H9 (cell line): ENCODE data around the gene LRRC23. TPM values are rescaled to one million over a fixed set of nuclear protein-coding genes. Genes with fewer than 3 reads are reported as not detected.

Experiments used
- DNase-seq: peaks from one replicate; pipeline ENCODE4 v3.0.0-alpha.2; 2017
- H2AFZ ChIP-seq: one replicate; pipeline ENCODE4 v1.6.1; 2013; ENCODE audit warnings: mild to moderate bottlenecking, low read length, control low read depth, moderate library complexity
- H2AK5ac ChIP-seq: 2 replicates; pipeline ENCODE4 v1.6.1; 2013; ENCODE audit warnings: low read length, control low read depth, mixed read lengths; ENCODE audit not compliant: insufficient read length
- H2BK120ac ChIP-seq: one replicate; pipeline ENCODE4 v1.6.1; 2013; ENCODE audit warnings: low read depth, mild to moderate bottlenecking, low read length, control low read depth, inconsistent platforms; ENCODE audit not compliant: poor library complexity, severe bottlenecking
- H2BK12ac ChIP-seq: 2 replicates; pipeline ENCODE4 v1.6.1; 2013; ENCODE audit warnings: low read length, control low read depth, mixed read lengths, low read depth; ENCODE audit not compliant: insufficient read length
- H2BK15ac ChIP-seq: 2 replicates; pipeline ENCODE4 v1.6.1; 2013; ENCODE audit warnings: low read depth, low read length, control low read depth
- H2BK20ac ChIP-seq: one replicate; pipeline ENCODE4 v1.6.1; 2013; ENCODE audit warnings: low read depth, mild to moderate bottlenecking, low read length, control low read depth, inconsistent platforms; ENCODE audit not compliant: poor library complexity, severe bottlenecking
- H2BK5ac ChIP-seq: 2 replicates; pipeline ENCODE4 v1.6.1; 2013; ENCODE audit warnings: low read length, control low read depth, mixed read lengths; ENCODE audit not compliant: insufficient read length
- H3K14ac ChIP-seq: 2 replicates; pipeline ENCODE4 v1.6.1; 2013; ENCODE audit warnings: low read length, control low read depth; ENCODE audit not compliant: insufficient read depth
- H3K18ac ChIP-seq: 2 replicates; pipeline ENCODE4 v1.6.1; 2013; ENCODE audit warnings: low read depth, mild to moderate bottlenecking, mixed read lengths, low read length, control low read depth; ENCODE audit not compliant: insufficient read length
- H3K23ac ChIP-seq: 2 replicates; pipeline ENCODE4 v1.6.1; 2013; ENCODE audit warnings: low read length, control low read depth, mixed read lengths, low read depth; ENCODE audit not compliant: insufficient read length
- H3K23me2 ChIP-seq: 2 replicates; pipeline ENCODE4 v1.6.1; 2013; ENCODE audit warnings: low read depth, mild to moderate bottlenecking, mixed read lengths, low read length, control low read depth; ENCODE audit not compliant: insufficient read length, poor library complexity, severe bottlenecking
- H3K27ac ChIP-seq: 2 replicates; pipeline ENCODE4 v1.5.1; 2013; ENCODE audit warnings: low read length, control low read depth, mixed read lengths, low read depth; ENCODE audit not compliant: insufficient read length
- H3K27me3 ChIP-seq: 2 replicates; pipeline ENCODE4 v1.6.1; 2013; ENCODE audit warnings: low read length, control low read depth, inconsistent platforms; ENCODE audit not compliant: insufficient read depth
- H3K4ac ChIP-seq: 2 replicates; pipeline ENCODE4 v1.6.1; 2013; ENCODE audit warnings: low read depth, mild to moderate bottlenecking, control low read depth, inconsistent platforms, low read length, moderate library complexity
- H3K4me1 ChIP-seq: 2 replicates; pipeline ENCODE4 v1.6.1; 2013; ENCODE audit warnings: low read length, control low read depth, inconsistent platforms; ENCODE audit not compliant: insufficient read depth
- H3K4me2 ChIP-seq: 2 replicates; pipeline ENCODE4 v1.6.1; 2013; ENCODE audit warnings: low read length, control low read depth, mixed read lengths; ENCODE audit not compliant: insufficient read length, insufficient read depth
- H3K56ac ChIP-seq: 2 replicates; pipeline ENCODE4 v1.6.1; 2013; ENCODE audit warnings: low read depth, mild to moderate bottlenecking, mixed read lengths, low read length, control low read depth; ENCODE audit not compliant: insufficient read length
- H3K79me1 ChIP-seq: 2 replicates; pipeline ENCODE4 v1.6.1; 2013; ENCODE audit warnings: low read depth, mild to moderate bottlenecking, moderate library complexity, low read length, control low read depth, inconsistent platforms; ENCODE audit not compliant: insufficient read depth, poor library complexity, severe bottlenecking
- H3K79me2 ChIP-seq: 2 replicates; pipeline ENCODE4 v1.6.1; 2013; ENCODE audit warnings: low read length, control low read depth, inconsistent platforms; ENCODE audit not compliant: insufficient read depth
- H3K9ac ChIP-seq: 2 replicates; pipeline ENCODE4 v1.6.1; 2013; ENCODE audit warnings: low read length, control low read depth, mixed read lengths; ENCODE audit not compliant: insufficient read length; ENCODE audit errors: extremely low read depth
- H3K9me3 ChIP-seq: one replicate; pipeline ENCODE4 v1.6.1; 2013; ENCODE audit warnings: low read depth, low read length, inconsistent platforms; ENCODE audit not compliant: control insufficient read depth
- H3T11ph ChIP-seq: one replicate; pipeline ENCODE4 v1.6.1; 2013; ENCODE audit warnings: mild to moderate bottlenecking, low read length, control low read depth, inconsistent platforms
- H4K20me1 ChIP-seq: one replicate; pipeline ENCODE4 v1.6.1; 2013; ENCODE audit not compliant: control insufficient read depth, insufficient read length, insufficient read depth
- H4K5ac ChIP-seq: 2 replicates; pipeline ENCODE4 v1.6.1; 2013; ENCODE audit warnings: low read depth, mild to moderate bottlenecking, mixed read lengths, low read length, control low read depth; ENCODE audit not compliant: insufficient read length
- H4K8ac ChIP-seq: replicated peaks from 2 replicates; pipeline ENCODE4 v1.6.1; 2013; ENCODE audit warnings: low read length, control low read depth, mixed read lengths, low read depth; ENCODE audit not compliant: insufficient read length
- H4K91ac ChIP-seq: 2 replicates; pipeline ENCODE4 v1.6.1; 2013; ENCODE audit warnings: low read depth, mild to moderate bottlenecking, moderate library complexity, mixed read lengths, low read length, control low read depth; ENCODE audit not compliant: insufficient read length
- H3K27ac Mint-ChIP-seq, 3 experiments: 2 replicates in 2 of 3; 3 replicates in 1 of 3; pipeline ENCODE4 v1.8.0; 2020 to 2021; ENCODE audit warnings: mixed read lengths in 3 of 3, mild to moderate bottlenecking in 1 of 3, moderate library complexity in 1 of 3
- H3K27me3 Mint-ChIP-seq: 2 replicates; pipeline ENCODE4 v1.8.0; 2021; ENCODE audit warnings: low read depth, mild to moderate bottlenecking, moderate library complexity, mixed read lengths
- H3K36me3 Mint-ChIP-seq, 3 experiments: 2 replicates in 2 of 3; 3 replicates in 1 of 3; pipeline ENCODE4 v1.8.0; 2020 to 2021; ENCODE audit warnings: low read depth in 3 of 3, mixed read lengths in 3 of 3; ENCODE audit not compliant: insufficient read depth in 1 of 3
- H3K4me1 Mint-ChIP-seq, 2 experiments: 2 replicates each; pipeline ENCODE4 v1.8.0; 2020; ENCODE audit warnings: mixed read lengths in 2 of 2
- H3K4me3 Mint-ChIP-seq, 2 experiments: 2 replicates in 1 of 2; 3 replicates in 1 of 2; pipeline ENCODE4 v1.8.0; 2020 to 2021; ENCODE audit warnings: mild to moderate bottlenecking in 2 of 2, mixed read lengths in 2 of 2, moderate library complexity in 1 of 2
- H3K9me3 Mint-ChIP-seq, 2 experiments: 2 replicates in 1 of 2; 3 replicates in 1 of 2; pipeline ENCODE4 v1.8.0; 2020; ENCODE audit warnings: mild to moderate bottlenecking in 2 of 2, mixed read lengths in 2 of 2, moderate library complexity in 1 of 2
- CTCF ChIP-seq: fragments of 200-600 bp; sonication (generic); conservative IDR thresholded peaks from 3 replicates; pipeline ENCODE4 v1.8.0; 2021; ENCODE audit warnings: antibody characterized with exemption, mild to moderate bottlenecking
- WGBS: extraction: QIAGEN DNeasy Blood & Tissue Kit; methylation state at CpG from one replicate; pipeline ENCODE4 v1.1.7; 2013; ENCODE audit warnings: missing lambda C conversion rate, low lambda C conversion rate, mixed read lengths; ENCODE audit not compliant: insufficient read length; ENCODE audit errors: extremely low coverage; 5-methylcytosine and 5-hydroxymethylcytosine counted together
- total RNA-seq: library from RNA; stranded (reverse); gene quantifications from 2 replicates; pipeline ENCODE4 v1.2.1, GENCODE V29; 2021

LRRC23 gene
- total RNA-seq, 1 experiment from 2014 or later, result 2.1 TPM

GRCh38 chr12:6927379-6928021 lies 22.9 kb downstream of the LRRC23 start, which contains the start of gene ATN1:
Gene ATN1, plus strand, starts transcription at chr12:6927959. Its CDS starts 6,043 bp downstream, at chr12:6934002.
- Histone ChIP-seq H3K23ac (no peak within 1 kb of the TSS), H3K79me2 (peaks cover 24% of the 10 kb centered on the region; the same call in 1 of the 2 replicates), H3K27me3 (no peaks in the 10 kb centered on the region), H4K8ac (no peak within 1 kb of the TSS), H2AFZ (no peak within 1 kb of the TSS), H2BK20ac (no peak within 1 kb of the TSS), H2BK15ac (no peak within 1 kb of the TSS), H2BK12ac (no peak within 1 kb of the TSS), H4K20me1 (no peaks in the 10 kb centered on the region), H3K4me1 (peaks cover 3% of the 10 kb centered on the region; the same call in 1 of the 2 replicates), H4K91ac (no peak within 1 kb of the TSS), H3K9me3 (no peaks in the 10 kb centered on the region), H4K5ac (no peak within 1 kb of the TSS), H3K4me2 (peak within 1 kb of the TSS; percentile 97), H3K79me1 (no peaks in the 10 kb centered on the region), H3K27ac (no peak within 1 kb of the TSS), H3T11ph (no peak within 1 kb of the TSS), H3K9ac (peak within 1 kb of the TSS; percentile 60), H2BK120ac (no peak within 1 kb of the TSS), H2AK5ac (no peak within 1 kb of the TSS), H3K18ac (peak within 1 kb of the TSS; percentile 85), H3K56ac (no peak within 1 kb of the TSS), H3K14ac (peak within 1 kb of the TSS; percentile 38), H3K4ac (no peak within 1 kb of the TSS), H2BK5ac (no peak within 1 kb of the TSS), H3K23me2 (peaks cover 30% of the 10 kb centered on the region)
- DNase-seq, result peak; percentile 88
- no peak for TF ChIP-seq CTCF
- Mint-ChIP-seq H3K4me1 (peaks cover 61 to 65% of the 10 kb centered on the region in 2 experiments), H3K9me3 (peaks cover 0 to 2% of the 10 kb centered on the region in 2 experiments; a peak in 1 of 5 replicates), H3K27ac (peak within 1 kb of the TSS; percentile 98 to 100 (median 99)), H3K36me3 (peaks cover 9 to 41% (median 23%) of the 10 kb centered on the region in 3 experiments; a peak in 6 of 7 replicates), H3K4me3 (peak within 1 kb of the TSS; percentile 96 to 98), H3K27me3 (peaks cover 1% of the 10 kb centered on the region; the same call in 1 of the 2 replicates)
- WGBS, result no CpG with 5 or more reads among the region's 66 CpGs
